Heart left ventricle (tissue), 13 donors: Measurements from ENCODE around the gene CCDC121.

Source experiments
- POLR2A ChIP-seq, 2 donors: fragments of 450-650 bp; IDR thresholded peaks; one replicate each; pipeline ENCODE4 v1.6.1; 2017; ENCODE audit warnings: antibody characterized with exemption in 2 of 2, mild to moderate bottlenecking in 2 of 2, moderate library complexity in 2 of 2
- TF ChIP-seq, protein P1 (sequence below), 12 donors: fragments of 200-600 bp; sonication (generic) in 4 of 12; IDR thresholded peaks; one replicate each; pipeline versions ENCODE4 v1.5.0 to v1.8.0; 2018 to 2022; ENCODE audit warnings: antibody characterized with exemption in 12 of 12, mild to moderate bottlenecking in 5 of 12
- donor health status: ischemic (EF 13 %, LVEDD 7.1; RV severe dilation, severe dysfunction).
- donor health status: DM: no; HTN: yes; CAD: no.
- donor health status: DM: no; HTN: no; CAD: no.
- donor health status: ischemic (EF 25% LVEDD 6.9; RV normal size, moderate dysfunction).
- donor health status: ischemic (EF 25% LVEDD 5.7; RV mildly dilated, moderate dysfunction).
- donor health status: ischemic (EF 35%, LVEDD 5.7; RV mildly dilated, moderate dysfunction).
- donor health status: nonischemic (EF 11% LVEDD 7.7; RV severe dilation, severe dysfunction).
- donor health status: DM: yes; HTN: yes; CAD: no.
- donor health status: PGD.
- donor health status: ischemic (EF 29% LVEDD 5.4; RV normal size, mild dysfunction).
- donor health status: nonischemic (EF 23%, LVEDD 6.1; RV moderate dilation, normal function).

DNA sequence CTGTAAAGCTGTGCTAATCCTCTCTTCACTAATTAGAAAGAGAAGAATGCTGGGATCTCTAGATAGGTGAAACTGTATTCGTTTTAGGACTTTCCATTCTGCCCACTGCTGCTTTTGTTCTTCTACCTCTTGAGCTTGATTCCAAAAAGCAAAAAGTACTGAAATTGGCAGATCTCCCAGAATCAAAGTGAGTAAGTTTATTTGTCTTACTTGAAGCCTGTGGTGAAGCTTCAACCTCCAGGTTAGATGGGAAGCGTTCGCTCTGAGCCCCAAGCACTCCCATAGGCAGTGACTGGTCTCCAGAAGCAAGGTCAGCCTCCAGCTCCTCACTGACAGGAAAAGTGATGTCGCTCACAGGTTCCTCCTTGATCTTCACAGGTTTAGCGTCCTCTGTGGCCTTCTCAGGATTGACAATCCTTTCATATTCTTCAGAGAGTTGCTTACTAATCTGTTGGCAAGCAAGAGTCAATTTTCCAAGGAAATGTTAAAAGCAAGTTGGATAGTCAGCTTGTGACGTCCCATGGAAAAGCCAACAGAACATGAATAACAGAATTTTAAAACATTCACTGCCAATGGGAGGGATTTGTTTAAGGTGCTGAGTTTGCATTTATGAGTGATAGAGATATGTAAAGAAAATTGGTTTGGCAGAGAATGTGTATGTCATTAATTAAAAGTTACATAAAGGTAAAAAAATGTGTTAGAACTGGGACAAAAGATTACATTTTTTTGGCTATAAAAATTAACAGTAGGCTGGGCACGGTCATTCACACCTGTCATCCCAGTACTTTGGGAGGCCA lies 26.5 kb upstream of the CCDC121 start:
- TF ChIP-seq, protein P1, sequence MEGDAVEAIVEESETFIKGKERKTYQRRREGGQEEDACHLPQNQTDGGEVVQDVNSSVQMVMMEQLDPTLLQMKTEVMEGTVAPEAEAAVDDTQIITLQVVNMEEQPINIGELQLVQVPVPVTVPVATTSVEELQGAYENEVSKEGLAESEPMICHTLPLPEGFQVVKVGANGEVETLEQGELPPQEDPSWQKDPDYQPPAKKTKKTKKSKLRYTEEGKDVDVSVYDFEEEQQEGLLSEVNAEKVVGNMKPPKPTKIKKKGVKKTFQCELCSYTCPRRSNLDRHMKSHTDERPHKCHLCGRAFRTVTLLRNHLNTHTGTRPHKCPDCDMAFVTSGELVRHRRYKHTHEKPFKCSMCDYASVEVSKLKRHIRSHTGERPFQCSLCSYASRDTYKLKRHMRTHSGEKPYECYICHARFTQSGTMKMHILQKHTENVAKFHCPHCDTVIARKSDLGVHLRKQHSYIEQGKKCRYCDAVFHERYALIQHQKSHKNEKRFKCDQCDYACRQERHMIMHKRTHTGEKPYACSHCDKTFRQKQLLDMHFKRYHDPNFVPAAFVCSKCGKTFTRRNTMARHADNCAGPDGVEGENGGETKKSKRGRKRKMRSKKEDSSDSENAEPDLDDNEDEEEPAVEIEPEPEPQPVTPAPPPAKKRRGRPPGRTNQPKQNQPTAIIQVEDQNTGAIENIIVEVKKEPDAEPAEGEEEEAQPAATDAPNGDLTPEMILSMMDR (IDR thresholded peaks at IDR 0.05) = no peak
- TF ChIP-seq POLR2A (IDR thresholded peaks at IDR 0.05) = no peak
